Measurements from ENCODE around the gene STOML3.

Gene STOML3

DNA sequence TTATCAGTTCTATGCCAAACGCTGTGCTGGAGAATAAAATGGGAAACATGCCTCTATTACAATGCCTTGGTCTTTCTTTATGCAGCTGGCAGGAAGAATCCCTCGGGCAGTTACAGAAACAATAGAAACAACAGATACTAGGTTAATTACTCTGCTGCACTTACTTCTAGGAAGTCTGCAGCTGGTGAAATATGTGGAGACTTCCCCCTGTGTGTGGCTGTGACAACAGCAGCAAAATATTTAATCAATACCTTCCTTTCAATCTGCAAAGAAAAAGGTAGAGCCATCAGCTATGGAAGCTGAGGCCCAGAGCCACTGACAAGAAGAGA, 9.9 kb downstream of the STOML3 start:
- DNase-seq = no peak

DNA sequence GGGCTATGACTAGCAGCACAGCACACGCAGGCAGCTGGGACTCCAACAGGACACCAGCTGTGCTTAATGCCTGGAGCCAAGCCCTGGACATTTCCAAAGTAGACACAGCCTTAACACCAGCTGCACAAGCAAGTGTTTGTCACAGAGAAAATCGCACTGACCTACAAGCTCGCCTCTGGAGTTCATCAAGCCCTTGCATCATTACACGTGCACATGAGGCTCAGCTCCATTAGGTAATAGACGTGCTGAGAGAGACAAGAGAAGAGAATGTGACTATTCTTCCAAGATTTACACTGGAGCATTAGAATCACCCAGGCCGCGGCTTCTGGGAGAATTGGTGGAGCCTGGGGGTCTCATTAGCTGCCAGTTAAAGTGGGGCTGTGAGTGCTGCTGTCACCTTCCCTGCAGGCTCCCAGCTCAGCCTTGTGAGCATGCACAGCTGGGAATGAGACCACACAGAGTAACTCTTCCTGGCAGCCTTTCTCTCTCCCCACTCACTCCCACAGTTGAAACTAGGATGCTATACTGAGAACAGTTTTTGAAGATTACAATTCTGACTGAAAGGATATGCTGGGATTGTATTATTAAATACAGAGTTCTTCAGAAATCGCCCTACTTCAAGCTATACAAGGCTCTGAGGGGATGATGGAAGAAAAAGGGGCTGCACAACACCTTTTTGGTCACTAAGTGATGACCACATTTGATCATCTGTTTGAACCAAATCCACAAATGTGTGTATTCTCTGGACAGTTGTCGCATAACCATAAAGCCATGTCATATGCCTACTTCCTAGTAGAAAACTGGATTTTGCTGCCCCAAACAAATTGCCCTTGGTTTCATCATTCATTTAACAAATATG, 10.5 kb downstream of the STOML3 start:
- no peak for DNase-seq

DNA sequence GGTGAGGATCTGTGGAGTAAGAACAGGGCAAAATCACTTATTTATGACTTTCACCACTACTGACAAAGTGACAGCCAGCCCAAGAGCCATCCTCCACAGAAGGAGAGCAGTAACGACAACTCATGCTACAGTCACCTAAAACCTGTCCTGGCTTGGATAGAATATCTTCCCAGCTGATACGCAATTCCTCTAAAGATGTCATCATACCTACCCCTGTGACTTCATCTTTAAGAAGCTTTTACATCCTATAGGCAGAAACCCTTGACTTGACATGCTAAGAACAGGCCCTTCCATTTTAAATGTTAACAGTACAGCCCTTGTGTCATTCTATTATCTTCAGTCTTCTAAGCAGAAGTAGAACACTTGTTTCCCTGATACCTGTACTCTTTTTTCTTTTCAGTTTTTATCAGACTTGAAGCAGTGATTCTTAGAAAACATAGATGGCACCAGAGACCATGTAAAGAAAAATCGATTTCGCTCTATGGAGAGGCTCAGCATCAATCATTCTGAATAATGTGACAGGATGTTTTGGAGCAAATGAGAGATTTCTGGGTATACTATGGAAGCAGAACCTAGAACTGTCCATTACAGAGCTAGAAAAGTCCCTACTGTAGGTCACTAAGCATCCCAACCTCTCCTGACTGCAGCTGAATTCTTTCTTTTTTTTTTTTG, 20.1 kb downstream of the STOML3 start:
- DNase-seq = no peak

DNA sequence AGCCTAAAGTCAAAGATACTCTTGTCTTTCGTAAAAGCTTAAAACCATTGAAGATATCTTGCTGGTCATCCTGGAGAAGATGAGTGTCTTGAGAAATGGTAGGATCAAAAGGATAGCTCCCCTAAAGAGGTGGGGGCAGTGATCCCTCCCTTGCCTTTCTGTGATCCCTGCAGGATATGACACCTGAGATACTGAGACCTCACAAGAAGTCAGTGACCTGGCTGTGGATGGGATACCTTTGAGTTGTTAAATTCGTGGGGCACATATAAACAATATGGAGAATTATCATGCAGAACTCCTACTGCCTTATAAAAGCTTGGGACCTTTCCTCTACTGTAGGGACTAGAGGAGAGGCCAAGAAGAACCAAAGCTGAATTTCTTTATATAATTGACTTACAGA, 21.4 kb downstream of the STOML3 start:
- no peak for DNase-seq

DNA sequence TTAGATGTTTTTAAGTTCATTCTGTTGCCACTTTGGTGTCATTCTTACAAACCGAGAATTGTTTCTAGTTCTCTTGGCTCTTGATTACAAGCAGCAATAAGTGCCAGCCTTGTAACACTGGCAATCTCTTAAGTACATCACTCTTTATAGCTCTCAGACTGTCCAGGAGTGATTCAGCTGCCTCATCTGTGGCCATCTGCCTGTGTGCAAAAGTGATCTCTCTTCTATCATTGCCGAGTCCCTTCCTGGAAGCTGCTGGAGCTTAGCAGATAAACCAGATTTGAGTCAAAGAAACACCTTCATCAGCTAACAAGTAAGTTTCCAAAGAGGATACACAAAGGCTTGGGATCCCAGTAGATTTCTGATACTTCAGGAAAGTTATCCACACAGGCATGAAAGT, 23.2 kb downstream of the STOML3 start:
- no peak for DNase-seq

DNA sequence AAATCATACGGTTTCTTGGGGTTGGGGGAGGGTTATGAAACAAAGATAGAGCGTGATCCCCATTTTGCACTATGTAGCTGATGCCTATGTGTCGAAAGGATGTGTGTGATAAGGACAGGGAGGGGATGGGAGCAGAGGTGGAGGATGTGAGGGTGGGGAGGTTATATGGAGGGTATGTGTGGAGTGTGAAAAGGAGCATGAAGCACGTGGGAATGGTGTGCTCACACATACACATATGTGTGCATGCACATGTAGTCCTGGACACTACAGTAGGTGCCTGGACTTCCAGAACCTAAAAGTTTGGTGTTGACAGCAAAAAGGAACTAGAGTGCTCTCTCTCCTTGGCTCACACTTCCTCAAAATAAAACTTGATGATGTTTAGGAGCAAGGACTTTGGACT, 25.4 kb downstream of the STOML3 start:
- DNase-seq = no peak

DNA sequence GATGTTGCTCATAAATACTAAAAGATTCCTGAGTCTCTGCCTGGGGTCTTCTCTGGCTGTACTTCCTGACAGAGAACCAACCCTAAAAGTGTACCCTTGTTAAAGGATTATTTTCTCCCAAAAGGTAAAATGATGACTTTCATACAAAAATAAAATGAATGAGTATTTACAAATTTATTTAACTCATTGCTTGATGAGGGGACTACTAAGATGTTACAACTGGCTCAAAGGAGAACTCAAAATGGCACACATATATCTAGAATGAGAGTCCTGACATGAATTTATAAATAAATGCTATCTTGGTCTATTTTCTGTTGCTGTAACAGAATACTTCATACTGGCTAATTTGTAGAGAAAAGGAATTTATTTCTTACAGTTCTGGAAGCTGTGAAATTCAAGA, 30.5 kb downstream of the STOML3 start:
- no peak for DNase-seq

DNA sequence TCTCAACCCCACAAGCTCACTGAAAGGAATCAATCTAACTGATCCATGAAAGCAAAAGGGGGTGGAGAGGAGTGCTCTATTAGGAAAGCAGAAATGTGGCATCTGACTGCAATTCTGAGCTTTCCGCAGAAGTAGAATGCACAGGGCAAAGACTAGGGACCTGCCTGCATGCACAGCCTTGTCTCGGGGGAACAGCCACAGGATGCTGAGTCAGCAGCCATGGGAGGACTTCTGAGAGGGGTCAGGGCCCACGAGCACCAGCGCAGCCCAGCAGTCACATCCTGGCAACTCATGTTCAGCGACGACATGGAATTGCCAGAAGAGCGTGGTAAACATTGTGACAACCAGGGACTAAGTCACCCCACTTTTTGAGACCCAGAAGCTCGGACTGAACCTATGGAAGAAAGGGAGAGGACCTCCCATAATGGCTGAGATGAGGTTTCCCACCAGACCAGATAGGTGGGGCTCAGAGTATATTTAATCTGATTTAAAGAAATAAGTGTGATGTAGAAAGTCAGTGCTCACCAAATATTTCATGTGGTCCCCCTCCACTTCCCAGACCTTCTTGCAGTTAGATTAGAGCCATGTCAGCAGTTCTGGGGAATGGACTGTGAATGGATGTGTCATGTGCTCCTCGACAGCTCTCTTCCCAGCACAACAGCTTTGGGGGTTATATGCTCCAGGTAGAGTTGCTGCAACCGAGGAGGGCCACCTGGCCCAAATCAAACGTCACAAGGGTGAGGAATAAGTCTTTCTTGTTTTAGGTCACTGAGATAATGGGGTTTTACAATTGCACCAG, 32.6 kb downstream of the STOML3 start:
- no peak for DNase-seq

DNA sequence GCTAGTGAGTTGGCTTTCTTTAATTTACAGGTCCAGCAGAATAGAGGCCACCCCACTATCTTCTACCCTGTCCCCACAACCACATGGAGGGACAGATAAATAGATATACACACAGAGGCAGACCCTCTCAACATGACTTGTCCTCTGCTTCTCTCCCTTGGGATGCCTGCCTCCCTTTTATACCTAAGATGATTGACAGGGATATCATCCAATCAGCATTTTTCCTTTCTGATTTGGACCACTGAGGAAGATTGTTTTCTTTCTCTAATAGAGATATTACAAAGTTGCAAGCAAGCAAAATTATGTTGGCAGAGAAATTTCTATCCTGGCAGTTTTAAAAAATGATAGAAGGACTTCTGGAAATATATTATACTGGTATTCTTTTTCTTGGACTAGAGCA, 35.8 kb downstream of the STOML3 start:
- no peak for DNase-seq

DNA sequence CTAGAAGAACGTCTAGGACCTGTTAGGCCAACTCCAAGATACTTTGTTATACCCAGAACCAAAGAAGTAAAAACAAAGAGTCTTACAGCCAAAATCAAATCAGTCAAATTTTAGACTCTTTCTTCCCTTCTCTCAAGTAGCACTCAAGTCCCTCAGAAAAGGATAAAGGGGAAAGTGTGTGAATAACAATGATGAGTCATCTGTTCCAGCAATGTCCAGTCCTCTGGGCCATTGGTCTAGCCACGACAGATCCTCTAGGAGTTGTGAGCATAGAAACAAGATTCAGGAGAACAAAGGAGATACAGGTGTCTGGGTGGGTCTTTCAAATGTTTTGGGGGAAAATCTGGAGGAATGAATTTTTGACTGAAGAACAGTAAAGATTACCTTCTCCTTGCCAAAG, 36.3 kb downstream of the STOML3 start:
- DNase-seq = no peak

DNA sequence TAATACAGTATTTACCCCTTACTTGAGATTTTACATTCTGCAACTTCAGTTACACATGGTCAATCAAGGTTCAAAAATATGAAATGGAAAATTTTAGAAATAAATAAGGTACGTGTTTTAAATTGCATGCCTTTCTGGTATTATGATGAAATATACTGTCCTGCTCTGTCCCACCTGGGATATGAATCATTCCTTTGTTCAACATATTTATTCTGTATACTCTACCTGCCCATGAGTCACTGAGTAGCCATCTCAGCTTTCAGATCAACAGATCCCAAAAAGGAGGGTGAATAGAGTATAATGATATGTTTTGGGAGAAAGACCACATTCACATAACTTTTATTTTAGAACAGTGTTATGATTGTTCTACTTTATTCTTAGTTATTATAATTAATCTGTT, 37.8 kb downstream of the STOML3 start:
- no peak for DNase-seq

DNA sequence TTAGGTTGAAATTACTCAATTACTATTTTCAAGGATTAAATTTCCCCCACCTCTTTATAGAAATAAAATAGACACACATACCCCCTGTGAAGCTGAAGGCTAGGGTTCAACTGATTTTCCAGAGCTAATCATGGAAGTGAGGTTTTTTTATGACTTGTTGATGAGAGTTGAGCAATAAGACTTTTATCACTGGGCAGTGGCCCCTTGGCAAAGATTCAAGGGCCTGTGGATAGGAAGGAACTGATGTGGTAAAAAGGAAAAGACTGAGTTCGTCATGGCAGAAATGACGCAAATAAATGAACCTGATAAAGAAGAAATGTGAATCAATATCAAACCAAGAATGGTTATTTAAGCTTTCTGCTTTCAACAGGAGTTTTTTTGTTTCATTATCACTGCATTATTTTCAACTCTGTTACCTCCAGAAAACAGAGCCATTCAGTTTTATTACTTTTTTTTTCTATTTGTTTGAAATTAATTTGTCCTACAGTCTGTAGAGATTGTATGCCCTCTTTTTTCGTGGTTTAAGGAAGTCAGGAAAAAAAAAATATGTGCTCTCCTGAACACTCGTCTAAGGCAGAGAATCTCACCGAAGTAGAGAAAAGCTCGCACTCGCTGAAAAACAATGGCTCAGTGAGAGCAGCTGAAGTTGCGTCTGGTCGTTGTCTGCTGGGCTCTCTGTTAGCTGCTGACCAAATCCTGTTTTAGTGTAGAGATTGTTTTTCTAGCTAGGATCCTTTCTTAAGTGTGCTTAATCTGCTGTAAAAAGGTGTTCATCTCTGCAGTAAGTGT, 38.9 kb downstream of the STOML3 start:
- no peak for DNase-seq

DNA sequence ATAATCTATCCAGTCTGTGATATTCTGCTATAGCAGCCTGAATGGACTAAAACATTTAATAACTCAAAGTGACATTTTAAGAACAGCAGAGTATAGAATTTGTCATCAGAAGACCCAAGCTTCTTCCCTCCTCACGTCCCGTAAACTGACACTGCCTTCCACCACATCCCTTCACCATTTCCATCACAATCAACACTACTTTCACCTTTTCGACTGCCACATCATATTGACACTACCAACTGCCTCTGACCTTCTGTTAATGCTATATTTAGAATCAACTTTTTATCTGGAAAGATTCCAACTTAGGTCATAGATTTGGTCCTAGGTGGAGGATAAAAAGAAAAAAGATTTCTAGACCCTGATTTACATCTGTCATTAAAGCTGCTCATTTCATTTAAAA, 39.6 kb downstream of the STOML3 start:
- no peak for DNase-seq

DNA sequence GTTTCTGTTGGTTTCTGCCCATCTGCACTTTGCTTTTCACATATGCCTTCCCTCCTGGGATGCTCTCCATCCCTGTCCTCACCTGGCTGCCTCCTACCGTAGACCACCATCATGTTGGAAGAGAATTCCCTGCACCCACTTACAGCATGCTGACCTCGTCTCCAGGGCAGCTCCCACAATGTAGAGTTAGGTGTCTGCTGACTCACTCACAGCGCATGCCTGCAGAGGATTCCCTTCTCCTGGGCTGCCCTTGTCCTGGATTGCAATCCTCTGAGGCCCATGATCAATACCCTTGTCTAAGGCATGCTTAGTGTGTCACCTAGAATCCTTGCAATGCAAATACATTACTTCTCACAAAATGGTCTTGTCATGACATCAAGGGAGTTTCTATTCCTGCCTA, 43.6 kb downstream of the STOML3 start:
- no peak for DNase-seq

DNA sequence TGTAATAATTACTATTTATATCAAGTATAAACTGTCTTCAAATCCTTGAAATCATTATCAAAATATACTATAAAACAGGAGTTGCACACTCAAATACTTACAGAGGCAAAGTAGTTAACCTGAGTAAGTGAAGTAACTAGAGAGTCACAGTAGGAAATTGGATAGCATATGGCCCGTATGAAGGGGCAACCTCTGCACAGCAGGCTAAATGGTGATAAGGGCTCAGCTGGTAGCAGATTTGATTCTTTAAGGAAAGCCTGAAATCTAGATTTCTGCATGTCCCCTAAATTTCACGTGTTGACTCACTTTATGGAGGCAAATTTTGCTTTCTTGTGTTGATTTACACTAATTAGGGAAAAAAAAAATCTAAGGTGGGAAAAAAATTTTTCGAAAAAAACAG, 46.4 kb downstream of the STOML3 start:
- no peak for DNase-seq

DNA sequence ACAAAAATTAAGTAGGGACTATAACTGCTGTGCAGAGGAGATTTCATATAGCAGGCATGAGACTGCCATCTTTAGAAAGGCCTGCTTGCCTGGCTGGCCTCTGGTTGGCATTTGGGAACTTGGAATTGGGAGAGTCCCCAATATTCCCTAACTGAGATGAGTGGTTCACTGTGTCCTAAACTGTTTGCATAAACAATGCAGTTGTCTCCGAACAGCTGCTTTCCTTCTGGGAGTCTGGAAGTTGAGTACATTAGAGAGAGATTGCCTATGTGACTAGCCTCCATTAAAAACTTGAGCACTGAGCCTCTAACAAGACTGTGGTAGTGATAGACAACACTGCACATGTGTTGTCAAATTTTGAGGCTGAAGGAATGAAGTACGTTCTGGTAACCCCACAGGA, 47.4 kb downstream of the STOML3 start:
- DNase-seq = no peak

DNA sequence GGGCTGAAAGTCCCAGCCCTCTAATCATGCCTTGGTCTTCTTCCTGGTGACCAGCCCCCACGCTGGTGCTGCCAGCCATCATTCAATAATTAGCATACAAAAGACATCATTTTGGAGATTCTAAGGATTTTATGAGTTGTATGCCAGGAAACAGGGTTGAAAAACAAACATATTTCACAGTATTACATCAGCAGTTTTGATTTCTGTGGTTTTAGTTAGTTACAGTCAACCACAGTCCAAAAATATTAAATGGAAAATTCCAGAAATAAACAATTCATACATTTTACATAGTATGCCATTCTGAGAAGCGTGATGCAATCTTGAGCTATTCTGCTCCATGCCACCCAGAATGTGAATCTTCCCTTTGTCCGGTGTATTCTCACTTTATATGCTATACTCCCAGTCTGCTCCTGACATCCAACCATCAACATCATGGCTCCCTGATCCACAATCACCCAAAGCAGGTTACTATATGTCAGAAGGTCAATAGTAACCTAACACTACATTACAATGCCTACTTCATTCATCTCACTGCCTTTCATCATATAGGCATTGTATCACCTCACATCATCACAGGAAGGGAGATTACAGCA, 49.2 kb downstream of the STOML3 start:
- DNase-seq = no peak

DNA sequence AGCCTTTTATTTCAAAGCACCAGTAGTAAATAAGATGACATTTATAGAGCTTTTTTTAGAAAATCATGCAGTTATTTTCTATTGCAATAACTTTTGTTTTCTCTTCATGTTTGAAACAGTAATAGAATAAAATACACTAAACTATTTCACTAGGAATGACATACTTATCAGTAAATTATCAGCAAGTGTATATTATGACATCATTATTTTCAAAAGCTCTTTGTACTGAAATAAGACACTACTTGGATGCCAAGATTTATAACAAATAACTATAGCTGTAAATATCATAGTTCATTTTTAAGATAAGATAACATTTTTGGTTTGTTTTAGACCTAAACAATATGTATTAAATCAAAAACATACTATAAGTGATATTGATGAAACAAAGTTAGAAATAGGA, 56.8 kb downstream of the STOML3 start:
- no peak for DNase-seq

DNA sequence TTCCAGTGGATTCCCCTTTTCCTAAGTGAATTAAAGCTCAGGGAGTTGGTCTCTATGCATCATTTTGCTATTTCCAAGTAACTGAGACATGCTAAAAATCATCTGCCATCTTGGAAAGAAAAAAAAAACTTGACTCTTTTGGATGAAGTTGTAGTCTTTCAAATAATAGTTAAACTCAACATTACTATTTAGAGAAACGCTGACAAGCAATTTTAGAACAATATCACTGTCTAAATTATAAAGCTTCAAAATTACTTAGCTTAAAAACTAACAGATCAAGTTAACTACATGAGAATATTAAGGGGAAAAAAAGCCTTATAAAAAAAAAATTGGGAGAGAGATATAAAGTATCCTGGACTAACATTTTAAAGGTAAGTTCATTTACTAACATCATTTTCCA, 68.5 kb downstream of the STOML3 start:
- DNase-seq = no peak

DNA sequence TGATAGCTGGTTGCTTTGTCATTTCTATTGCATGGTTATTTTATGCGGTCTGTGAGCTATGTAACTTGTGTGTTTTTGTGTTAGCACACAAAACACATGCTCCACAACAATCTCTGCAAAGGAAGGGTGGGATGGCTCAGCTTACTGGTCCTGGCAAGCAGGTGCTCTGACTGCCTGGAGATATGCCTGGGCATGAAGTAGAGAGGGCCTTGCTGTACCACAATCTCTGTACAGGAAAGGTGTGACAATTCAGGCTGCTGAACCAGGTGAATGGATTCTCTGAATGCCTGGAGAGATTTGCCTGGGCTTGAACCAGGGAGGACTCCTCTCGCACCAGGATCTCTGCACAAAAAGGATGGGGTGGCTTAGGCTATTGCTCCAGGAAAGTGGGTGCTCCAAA, 69.5 kb downstream of the STOML3 start:
- no peak for DNase-seq
